Right atrium auricular region (tissue), 2 donors: Measurements from ENCODE around the gene TET1. TPM values are rescaled to one million over a fixed set of nuclear protein-coding genes. Genes with fewer than 3 reads are reported as not detected.
"Not testable (repeated sequence)": the region's sequence is repeated elsewhere in the genome, so short reads cannot be mapped to it uniquely, and the experiment has no call there.

Source experiments
- DNase-seq: peaks from one replicate; pipeline ENCODE4 v3.0.0-alpha.2; 2019; ENCODE audit warnings: low spot score
- H3K27ac ChIP-seq, 2 donors: fragments of 200-600 bp; sonication (generic); 1 replicate in 1 of 2; 2 replicates in 1 of 2; pipeline ENCODE4 v1.5.1; 2016 to 2019
- H3K27me3 ChIP-seq, 2 donors: fragments of 200-600 bp; sonication (generic); one replicate each; pipeline versions ENCODE4 v1.5.1 to v1.6.0; 2017 to 2019
- H3K36me3 ChIP-seq: fragments of 200-600 bp; sonication (generic); one replicate; pipeline ENCODE4 v1.5.1; 2016
- H3K4me1 ChIP-seq, 2 donors: fragments of 200-600 bp; sonication (generic); one replicate each; pipeline versions ENCODE4 v1.5.1 to v1.6.0; 2017 to 2019
- H3K4me3 ChIP-seq, 2 donors: fragments of 200-600 bp; sonication (generic); 1 replicate in 1 of 2; 2 replicates in 1 of 2; pipeline ENCODE4 v1.5.1; 2017 to 2019; ENCODE audit warnings: mild to moderate bottlenecking in 1 of 2, moderate library complexity in 1 of 2
- H3K9me3 ChIP-seq, 2 donors: fragments of 200-600 bp; sonication (generic); one replicate each; pipeline ENCODE4 v1.5.1; 2019
- CTCF ChIP-seq, 2 donors: fragments of 200-600 bp; sonication (generic); IDR thresholded peaks; one replicate each; pipeline ENCODE4 v1.5.1; 2019; ENCODE audit warnings: antibody characterized with exemption in 2 of 2
- total RNA-seq, 2 donors: library from RNA; depleted of rRNA; stranded (reverse); fragments of >200 nt; gene quantifications; one replicate each; pipeline ENCODE4 v1.1.0, GENCODE V29; 2016

TET1 gene
- total RNA-seq, 2 donors from 2014 or later, result 2.4 to 3.0 TPM

GRCh38 chr10:68619595-68619994 lies 59.5 kb downstream of the TET1 start:
- DNase-seq, result no peak

GRCh38 chr10:68625316-68625921 lies 65.3 kb downstream of the TET1 start:
- Histone ChIP-seq H3K4me1 (peaks cover 0 to 13% of the 10 kb centered on the region in 2 donors), H3K27ac (no peak overlapping the region), H3K36me3 (no peaks in the 10 kb centered on the region), H3K4me3 (no peak overlapping the region), H3K9me3 (no peaks in the 10 kb centered on the region), H3K27me3 (no peaks in the 10 kb centered on the region)
- no peak for TF ChIP-seq CTCF (IDR thresholded peaks at IDR 0.05)
- no peak for DNase-seq

More at GRCh38 chr10:68619595-68619994, 59.5 kb downstream of the TET1 start:
- Histone ChIP-seq H3K9me3 (no peaks in the 10 kb centered on the region), H3K4me3 (no peak overlapping the region), H3K27me3 (no peaks in the 10 kb centered on the region), H3K27ac (no peak overlapping the region), H3K36me3 (no peaks in the 10 kb centered on the region), H3K4me1 (no peaks in the 10 kb centered on the region)
- no peak for TF ChIP-seq CTCF (IDR thresholded peaks at IDR 0.05)

- peaks cover 0 to 13% of the 10 kb centered on the region in 2 donors for H3K4me1 ChIP-seq
- H3K27ac ChIP-seq, result no peak overlapping the region
- H3K4me3 ChIP-seq, result no peak overlapping the region
- no peaks in the 10 kb centered on the region for H3K9me3 ChIP-seq
- no peaks in the 10 kb centered on the region for H3K36me3 ChIP-seq
- H3K27me3 ChIP-seq, result no peaks in the 10 kb centered on the region
- TF ChIP-seq CTCF (IDR thresholded peaks at IDR 0.05), result no peak
- no peak for DNase-seq
Measured at GRCh38 chr10:68628576-68629127, 68.5 kb downstream of the TET1 start.

GRCh38 chr10:68632271-68632560 lies 72.1 kb downstream of the TET1 start:
- not testable (repeated sequence) for H3K27me3 ChIP-seq, H3K9me3 ChIP-seq, H3K4me3 ChIP-seq, DNase-seq, H3K27ac ChIP-seq, H3K4me1 ChIP-seq, H3K36me3 ChIP-seq

- H3K27me3 ChIP-seq, result no peaks in the 10 kb centered on the region
- TF ChIP-seq CTCF (IDR thresholded peaks at IDR 0.05), result no peak
- H3K27ac ChIP-seq, result no peak overlapping the region
- H3K36me3 ChIP-seq, result no peaks in the 10 kb centered on the region
- no peak for DNase-seq
- peaks cover 0 to 7% of the 10 kb centered on the region in 2 donors for H3K4me1 ChIP-seq
- H3K9me3 ChIP-seq, result no peaks in the 10 kb centered on the region
- H3K4me3 ChIP-seq, result no peak overlapping the region
Measured at GRCh38 chr10:68633281-68633680, 73.1 kb downstream of the TET1 start.

GRCh38 chr10:68633816-68634466 lies 73.8 kb downstream of the TET1 start:
- no peaks in the 10 kb centered on the region for H3K36me3 ChIP-seq
- H3K4me3 ChIP-seq, result no peak overlapping the region
- no peak for TF ChIP-seq CTCF (IDR thresholded peaks at IDR 0.05)
- no peak for DNase-seq
- H3K9me3 ChIP-seq, result no peaks in the 10 kb centered on the region
- H3K27ac ChIP-seq, result no peak overlapping the region
- H3K4me1 ChIP-seq, result peaks cover 0 to under 1% of the 10 kb centered on the region in 2 donors
- no peaks in the 10 kb centered on the region for H3K27me3 ChIP-seq
